ENCODE data around the gene MKKS. TPM values are rescaled to one million over a fixed set of nuclear protein-coding genes. Genes with fewer than 3 reads are reported as not detected.
"Not testable (repeated sequence)": the region's sequence is repeated elsewhere in the genome, so short reads cannot be mapped to it uniquely, and the experiment has no call there.

Gene MKKS
- total RNA-seq, 1 donor from 2014 or later: 11.8 TPM

DNA sequence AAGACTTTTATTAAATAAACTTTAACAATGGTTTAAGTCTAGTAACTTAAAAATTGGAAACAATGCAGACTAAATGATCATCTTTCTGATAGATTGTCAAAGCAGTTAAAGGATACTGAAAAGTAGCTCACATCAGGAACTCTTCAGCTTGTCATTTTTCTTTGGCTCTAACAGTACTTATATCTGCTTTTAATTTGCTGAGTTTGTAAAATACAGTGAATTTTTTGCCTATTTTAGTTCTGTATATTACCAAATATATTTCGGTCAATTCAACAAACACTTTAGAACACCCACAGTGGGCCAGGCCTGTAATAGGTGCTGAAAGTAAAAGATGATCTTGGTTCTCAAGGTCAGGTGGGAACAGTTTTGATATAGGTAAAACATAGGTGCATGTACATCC lies 22.3 kb downstream of the MKKS start:
- no peak for ATAC-seq

DNA sequence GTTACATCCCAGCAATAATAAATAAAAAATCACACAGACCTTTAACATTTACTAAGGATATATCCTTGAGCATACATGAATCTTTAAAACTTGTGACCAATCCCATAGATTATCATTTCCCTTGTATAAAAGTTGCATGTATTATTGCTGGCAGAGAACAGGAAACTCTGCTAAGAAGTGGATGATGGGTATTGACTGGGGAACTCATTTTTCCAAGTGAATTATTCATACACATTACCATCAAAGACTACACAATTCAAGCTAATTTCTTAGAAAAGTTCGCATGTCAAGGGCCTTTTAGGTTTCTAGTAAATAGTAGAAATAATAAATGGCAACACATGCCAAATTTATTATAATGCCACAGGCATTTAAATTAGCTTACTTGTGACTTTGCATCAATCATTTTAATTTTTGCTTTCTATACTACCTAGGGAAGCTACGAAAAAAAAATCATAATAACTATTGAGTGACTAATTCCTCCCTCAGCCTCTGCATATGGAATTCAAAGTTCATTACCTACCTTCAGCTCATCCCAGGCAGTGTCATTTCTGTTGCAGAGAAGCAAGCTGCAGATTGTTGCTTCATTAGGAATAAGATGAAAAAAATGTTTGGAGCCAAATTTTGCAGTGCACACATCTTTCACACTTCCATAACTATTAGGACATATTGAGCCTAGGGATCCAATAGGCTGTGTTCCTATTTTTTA lies 25.8 kb downstream of the MKKS start:
- ATAC-seq: no peak

DNA sequence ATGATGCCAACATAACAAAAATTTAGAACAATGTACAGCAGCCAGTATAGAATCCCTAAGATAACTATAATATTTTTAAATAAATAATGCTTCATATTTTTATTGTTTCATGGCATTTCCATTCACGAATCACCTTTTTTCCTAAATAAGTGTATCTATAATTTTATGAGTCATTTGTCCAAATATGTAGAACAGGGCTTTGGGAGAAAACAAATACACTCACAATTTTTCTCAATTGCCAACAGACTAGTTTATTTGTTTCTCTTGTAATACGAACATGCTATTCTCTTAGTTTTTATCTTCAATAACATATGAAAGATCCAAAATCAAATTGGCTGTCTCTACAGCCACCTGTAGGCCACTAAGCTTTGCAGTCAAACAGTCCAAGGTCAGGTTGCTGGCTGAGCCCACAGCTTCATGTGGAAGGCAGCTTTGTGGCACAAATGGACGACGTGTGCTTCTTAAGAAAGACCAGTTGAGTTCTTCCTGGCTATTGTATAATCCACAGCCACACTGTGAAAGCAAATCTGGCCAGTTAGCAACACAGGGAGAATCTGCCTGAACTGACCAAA lies 29.0 kb downstream of the MKKS start:
- no peak for ATAC-seq

DNA sequence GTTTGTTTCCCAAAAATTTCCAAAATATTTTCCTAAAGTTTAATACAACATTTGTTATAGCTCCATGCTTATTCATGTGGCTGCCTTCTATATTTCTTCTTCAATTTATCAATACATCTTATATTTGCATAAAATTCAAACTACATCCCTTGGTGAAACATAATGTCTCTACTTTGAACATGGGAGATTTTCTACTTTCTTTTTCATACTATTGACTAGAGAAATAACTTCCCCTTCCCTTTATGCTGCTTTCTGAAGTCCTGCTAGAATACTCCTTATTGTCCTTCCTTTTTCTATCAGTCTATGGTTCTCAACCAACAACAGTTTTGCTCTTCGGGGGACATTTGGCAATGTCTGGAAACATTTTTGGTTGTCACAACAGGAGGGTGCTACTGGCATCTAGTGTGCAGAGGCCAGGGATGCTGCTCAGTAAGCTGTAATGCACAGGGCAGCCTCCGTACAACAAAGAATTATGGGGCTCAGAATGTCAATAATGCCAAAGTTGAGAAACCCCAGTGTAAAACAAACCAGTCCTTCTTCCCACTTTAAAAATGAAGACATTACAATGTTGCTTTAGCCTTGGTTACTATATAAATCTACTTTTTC lies 29.9 kb downstream of the MKKS start:
- ATAC-seq: no peak

DNA sequence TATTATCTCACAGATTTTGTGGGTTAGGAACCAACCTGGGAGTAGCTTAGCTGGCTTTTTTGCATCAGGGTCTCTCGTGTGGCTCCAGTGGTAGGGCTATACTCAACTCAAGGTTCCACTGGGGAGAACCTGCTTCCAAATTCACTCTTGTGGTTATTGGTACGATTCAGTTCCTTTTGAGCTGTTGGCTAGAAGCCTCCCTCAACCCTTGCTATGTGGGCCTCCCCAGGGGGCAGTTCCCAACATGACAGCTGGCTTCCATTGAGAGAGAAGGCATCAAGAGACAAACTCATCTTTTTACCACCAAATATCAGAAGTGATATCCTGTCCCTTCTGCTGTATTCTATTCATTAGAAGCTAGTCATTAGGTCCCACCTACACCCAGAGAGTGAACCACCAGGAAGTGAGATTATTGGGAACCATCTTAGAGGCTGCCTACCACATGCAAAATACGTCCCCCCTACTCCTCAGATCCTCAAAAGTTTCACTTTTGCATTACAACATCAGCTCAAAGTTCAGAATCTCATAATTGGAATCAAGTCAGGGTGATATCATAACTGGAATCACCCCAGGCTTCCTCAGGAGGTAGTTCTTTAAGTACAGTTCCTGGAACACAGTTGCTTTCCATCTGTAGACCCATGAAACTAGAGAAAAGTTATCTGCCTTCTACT lies 30.9 kb downstream of the MKKS start:
- no peak for ATAC-seq

- no peak for ATAC-seq
Measured at GRCh38 chr20:10398834-10399369, 35.1 kb downstream of the MKKS start.

DNA sequence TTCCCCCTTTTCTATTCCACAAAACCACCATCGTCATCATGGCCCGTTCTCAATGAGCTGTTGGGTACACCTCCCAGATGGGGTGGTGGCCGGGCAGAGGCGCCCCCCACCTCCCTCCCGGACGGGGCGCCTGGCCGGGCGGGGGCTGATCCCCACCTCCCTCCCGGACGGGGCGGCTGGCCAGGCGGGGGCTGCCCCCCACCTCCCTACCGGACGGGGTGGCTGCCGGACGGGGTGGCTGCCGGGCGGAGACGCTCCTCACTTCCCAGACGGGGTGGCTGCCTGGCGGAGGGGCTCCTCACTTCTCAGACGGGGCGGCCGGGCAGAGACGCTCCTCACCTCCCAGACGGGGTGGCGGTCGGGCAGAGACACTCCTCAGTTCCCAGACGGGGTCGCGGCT lies 39.3 kb downstream of the MKKS start:
- ATAC-seq: not testable (repeated sequence)

- ATAC-seq: no peak
Measured at GRCh38 chr20:10390709-10391108, 43.3 kb downstream of the MKKS start.

GRCh38 chr20:10388597-10388996 lies 45.4 kb downstream of the MKKS start:
- ATAC-seq: no peak

- ATAC-seq: no peak
Measured at GRCh38 chr20:10387686-10388085, 46.3 kb downstream of the MKKS start.

DNA sequence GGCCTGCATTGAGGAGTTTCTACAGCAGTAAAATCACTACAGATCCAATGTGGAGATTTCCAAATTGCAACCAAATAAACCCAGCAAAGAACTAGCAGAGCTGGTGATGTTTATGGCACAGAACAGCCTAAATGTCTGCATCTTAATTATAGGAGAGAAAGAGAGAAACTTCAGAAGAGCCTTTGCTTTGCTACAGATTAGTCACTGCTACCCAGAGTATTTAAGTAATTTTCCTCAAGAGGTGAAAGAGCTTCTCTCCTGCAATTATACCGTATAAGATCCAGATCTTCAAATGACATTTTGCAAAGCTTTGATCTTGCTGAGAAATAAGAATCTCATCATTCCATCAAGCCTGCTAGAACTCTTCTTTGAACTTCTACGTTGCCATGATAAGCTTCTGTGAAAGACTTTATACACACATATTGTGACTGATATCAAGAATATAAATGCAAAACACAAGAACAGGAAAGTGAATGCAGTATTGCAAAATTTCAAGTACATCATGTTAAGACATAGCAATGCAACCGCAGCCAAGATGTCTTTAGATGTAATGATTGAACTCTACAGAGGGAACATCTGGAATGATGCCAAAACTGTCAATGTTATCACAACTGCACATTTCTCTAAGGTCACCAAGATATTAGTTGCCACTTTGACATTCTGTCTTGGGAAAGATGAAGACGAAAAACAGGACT lies 48.0 kb downstream of the MKKS start:
- no peak for ATAC-seq

DNA sequence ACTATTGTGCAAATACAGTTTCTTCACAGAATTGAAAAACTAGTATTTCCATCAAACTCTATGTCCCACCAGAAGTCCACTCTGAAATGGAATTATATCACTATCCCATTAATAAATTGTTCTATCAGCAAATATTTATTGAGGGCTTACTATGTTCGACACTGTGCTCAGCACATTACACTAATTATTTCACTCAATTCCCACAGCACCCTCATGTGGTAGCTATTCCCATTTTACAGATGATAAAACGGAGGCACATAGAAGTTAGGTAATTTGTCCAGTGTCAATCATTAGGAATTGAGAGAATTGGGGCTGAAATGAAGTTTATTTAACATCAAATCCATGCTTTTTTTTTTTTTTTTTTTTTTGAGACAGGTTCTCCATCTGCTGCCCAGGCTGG lies 52.5 kb downstream of the MKKS start:
- ATAC-seq: no peak

DNA sequence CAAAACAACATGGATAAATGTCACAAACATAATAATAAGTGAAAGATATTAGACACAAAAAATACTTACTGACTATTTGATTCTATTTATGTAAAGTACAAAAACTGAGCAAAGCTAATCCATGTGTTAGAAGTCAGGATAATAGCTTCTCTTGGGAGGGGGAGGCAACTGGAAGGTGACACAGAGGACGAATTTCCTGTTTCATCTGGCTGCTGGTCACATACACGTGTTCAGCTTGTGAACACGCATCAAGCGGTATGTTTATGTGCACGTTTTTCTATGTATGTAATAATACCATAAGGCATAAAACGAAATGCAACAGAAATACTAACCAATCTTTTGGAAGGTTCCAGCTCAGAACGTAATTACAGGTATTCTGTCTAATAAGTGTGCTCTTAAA lies 54.3 kb downstream of the MKKS start:
- no peak for ATAC-seq

GRCh38 chr20:10376270-10377075 lies 57.5 kb downstream of the MKKS start:
- ATAC-seq: no peak

GRCh38 chr20:10375191-10375590 lies 58.8 kb downstream of the MKKS start:
- ATAC-seq: no peak

DNA sequence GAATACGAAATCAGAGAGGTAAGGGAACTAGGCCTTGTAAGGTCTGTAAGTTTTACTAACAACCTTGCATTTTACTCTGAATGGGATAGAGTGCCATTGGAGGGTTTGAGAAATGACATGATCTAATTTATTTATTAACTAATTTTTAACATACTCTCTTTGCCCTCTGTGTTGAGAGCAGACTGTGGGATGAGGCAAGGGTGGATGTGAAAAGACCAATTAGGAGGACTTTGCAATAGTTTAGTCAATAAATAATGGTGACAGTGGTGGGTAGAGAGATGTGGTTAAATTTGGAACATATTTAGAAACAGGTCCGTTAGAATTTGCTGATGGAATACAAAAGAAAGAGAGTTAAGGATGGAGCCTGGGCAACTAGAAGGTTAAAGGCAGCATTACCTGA lies 60.0 kb downstream of the MKKS start:
- ATAC-seq: no peak

DNA sequence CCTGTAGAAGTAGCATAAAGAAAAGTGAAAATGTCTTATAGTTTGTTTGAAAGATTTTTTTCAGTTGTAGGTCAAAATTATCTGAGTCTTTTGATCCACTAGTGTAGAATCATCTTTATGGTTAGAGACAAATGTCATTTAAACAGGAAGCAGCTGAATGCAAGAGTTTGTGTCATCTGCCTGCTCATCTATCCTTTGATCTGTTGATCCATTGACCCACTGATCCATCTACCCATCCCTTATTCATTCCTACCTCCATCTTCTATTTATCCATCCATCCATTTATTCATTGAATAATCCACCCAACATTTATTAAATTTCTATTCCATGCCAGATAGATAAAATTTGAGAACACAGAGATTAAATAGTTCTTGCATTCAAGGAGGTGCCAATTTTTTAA lies 62.6 kb downstream of the MKKS start:
- ATAC-seq: no peak

- no peak for ATAC-seq
Measured at GRCh38 chr20:10370091-10370887, 63.7 kb downstream of the MKKS start.

GRCh38 chr20:10369723-10370090 lies 64.3 kb downstream of the MKKS start:
- peak; percentile 20 for ATAC-seq

- no peak for ATAC-seq
Measured at GRCh38 chr20:10368702-10369041, 65.3 kb downstream of the MKKS start.

All from esophagus mucosa (tissue), 1 donor.